GM18502 (cell line): ENCODE data around the gene PPP1R12B.
"Not testable (repeated sequence)": the region's sequence is repeated elsewhere in the genome, so short reads cannot be mapped to it uniquely, and the experiment has no call there.

Experiments used
- ATAC-seq: cut with Tn5 transposase; IDR thresholded peaks from one replicate; pipeline ENCODE4 v1.9.1; 2021; ENCODE audit warnings: mild to moderate bottlenecking; ENCODE audit not compliant: unreplicated experiment, poor library complexity

Gene PPP1R12B

GRCh38 chr1:202571719-202572339, 223.3 kb downstream of the PPP1R12B start:
- no peak for ATAC-seq

- no peak for ATAC-seq
These were observed 224.4 kb downstream of the PPP1R12B start for GRCh38 chr1:202572867-202573266.

GRCh38 chr1:202575918-202576653, 227.6 kb downstream of the PPP1R12B start:
- ATAC-seq: no peak

- no peak for ATAC-seq
These were observed 228.3 kb downstream of the PPP1R12B start for GRCh38 chr1:202576816-202577215.

- no peak for ATAC-seq
These were observed 228.9 kb downstream of the PPP1R12B start for GRCh38 chr1:202577381-202577780.

GRCh38 chr1:202578001-202578504, 229.6 kb downstream of the PPP1R12B start:
- no peak for ATAC-seq

GRCh38 chr1:202578565-202578964, 230.1 kb downstream of the PPP1R12B start:
- ATAC-seq: no peak

GRCh38 chr1:202579806-202580205, 231.3 kb downstream of the PPP1R12B start:
- ATAC-seq: no peak

GRCh38 chr1:202580619-202581018, 232.1 kb downstream of the PPP1R12B start:
- no peak for ATAC-seq

- ATAC-seq: not testable (repeated sequence)
These were observed 233.9 kb downstream of the PPP1R12B start for GRCh38 chr1:202582350-202582749.

GRCh38 chr1:202584707-202585589, 236.4 kb downstream of the PPP1R12B start:
- ATAC-seq: no peak

GRCh38 chr1:202585590-202585933, 237.1 kb downstream of the PPP1R12B start:
- ATAC-seq: no peak

GRCh38 chr1:202586018-202586821, 237.7 kb downstream of the PPP1R12B start:
- no peak for ATAC-seq

GRCh38 chr1:202586871-202587270, 238.4 kb downstream of the PPP1R12B start:
- no peak for ATAC-seq

- ATAC-seq: no peak
These were observed 239.5 kb downstream of the PPP1R12B start for GRCh38 chr1:202587859-202588485.

GRCh38 chr1:202588503-202589189, 240.1 kb downstream of the PPP1R12B start:
- ATAC-seq: no peak

- ATAC-seq: no peak
These were observed 240.9 kb downstream of the PPP1R12B start for GRCh38 chr1:202589190-202589930.

GRCh38 chr1:202590126-202590525, 241.6 kb downstream of the PPP1R12B start:
- ATAC-seq: no peak
